IPS-NIHi7 (cell line): ENCODE results near the gene PNCK.

ENCODE experiments used
- DNase-seq: peaks from one replicate; pipeline ENCODE4 v3.0.0; 2012; ENCODE audit warnings: mixed read lengths; ENCODE audit errors: extremely low spot score

The PNCK gene

DNA sequence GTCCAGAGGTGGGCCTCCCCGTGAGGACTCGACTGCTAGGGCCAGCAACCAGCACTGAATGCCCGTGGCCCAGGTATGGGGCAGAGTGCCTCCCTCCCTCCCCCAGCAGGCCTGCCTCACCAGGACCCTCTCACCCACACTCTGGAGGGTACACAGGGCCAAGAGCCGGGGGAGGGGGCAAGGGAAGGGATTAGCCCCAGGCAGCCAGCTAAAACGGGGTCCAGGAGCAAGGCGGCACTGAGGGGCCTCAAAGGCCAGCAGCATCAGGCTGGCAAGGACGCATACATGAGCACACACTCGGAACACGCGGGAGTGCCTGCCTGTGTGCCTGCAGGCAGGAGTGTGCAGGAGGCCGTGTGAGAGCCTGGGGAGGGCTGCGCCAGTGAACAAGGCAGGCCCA, 44.9 kb downstream of the PNCK start:
- no peak for DNase-seq

DNA sequence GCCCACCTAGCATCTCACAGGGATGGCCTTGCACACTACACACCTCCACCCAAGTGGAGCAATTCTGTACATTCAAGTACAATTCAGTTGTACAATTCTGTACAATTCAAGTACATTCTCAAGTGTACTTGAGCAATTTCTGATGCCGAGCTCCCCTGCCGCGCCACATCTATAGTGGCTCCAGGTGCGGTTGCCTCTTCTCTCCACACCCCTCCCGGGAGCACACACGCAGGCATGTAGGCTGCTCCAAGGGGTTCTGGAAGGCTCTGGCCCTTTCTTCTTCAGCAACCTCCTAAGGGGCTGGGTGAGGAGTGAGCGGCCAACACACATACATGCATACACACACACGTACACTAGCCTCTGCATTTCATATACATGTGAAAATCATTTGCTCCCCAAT, 45.5 kb downstream of the PNCK start:
- no peak for DNase-seq

DNA sequence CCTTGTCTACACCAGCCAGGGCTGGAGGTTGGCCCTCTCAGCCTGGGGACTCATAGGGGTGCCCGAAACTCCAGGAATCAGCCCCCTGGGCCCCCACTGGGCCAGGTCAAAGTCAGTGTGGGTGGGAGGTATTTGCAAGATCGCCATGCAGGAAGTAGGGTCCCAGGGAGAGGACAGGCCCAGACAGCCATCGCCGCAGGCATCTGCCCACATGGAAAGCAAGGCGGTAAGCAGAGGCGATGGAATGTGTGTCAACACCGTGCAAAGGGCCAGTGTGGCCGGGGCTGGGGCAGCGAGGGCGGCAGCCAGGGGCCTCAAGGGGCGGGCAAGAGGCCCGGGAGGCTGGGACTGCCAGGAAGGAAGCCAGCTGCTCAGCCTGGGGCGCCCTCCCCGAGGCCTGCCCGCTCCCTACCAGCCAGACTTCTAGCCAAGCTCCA, 45.9 kb downstream of the PNCK start:
- no peak for DNase-seq

DNA sequence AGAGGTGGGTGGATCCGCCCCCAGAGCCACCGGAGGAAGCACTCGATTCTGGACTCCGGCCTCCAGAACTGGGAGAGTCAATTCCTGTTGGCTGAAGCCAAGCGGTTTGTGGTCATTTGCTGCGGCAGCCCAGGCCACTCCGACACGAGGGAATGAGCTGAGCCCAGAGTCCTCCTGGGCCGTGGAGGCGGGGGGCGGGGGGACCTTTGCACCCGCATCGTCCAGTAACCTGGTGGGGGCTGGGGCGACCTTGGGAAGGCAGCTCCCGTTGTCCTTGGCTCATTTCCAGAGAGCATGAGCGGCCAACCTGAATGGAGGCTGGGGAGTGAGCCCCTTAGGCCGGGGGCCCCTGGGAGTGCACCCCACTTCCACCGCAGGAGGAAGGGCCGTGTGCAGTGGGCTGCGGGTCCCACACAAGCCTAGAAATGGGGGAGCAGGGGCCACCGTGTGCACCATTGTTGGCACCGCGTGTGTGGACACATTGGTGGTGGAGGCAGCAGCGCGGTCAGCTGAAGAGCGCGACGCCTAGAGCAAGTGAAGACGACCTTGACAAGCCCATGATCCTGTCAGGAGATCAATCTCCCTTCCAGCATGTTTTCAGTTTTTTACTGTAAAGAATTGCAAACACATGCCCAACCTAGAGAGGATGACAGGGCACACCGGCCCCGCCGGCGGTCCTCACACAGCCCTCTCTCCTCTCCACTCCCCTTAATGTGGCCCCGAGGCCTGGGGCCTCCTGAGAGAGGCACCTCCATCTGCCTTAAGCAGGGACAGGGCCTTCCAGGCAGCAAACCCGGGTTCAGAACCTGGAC, 46.5 kb downstream of the PNCK start:
- DNase-seq = no peak

DNA sequence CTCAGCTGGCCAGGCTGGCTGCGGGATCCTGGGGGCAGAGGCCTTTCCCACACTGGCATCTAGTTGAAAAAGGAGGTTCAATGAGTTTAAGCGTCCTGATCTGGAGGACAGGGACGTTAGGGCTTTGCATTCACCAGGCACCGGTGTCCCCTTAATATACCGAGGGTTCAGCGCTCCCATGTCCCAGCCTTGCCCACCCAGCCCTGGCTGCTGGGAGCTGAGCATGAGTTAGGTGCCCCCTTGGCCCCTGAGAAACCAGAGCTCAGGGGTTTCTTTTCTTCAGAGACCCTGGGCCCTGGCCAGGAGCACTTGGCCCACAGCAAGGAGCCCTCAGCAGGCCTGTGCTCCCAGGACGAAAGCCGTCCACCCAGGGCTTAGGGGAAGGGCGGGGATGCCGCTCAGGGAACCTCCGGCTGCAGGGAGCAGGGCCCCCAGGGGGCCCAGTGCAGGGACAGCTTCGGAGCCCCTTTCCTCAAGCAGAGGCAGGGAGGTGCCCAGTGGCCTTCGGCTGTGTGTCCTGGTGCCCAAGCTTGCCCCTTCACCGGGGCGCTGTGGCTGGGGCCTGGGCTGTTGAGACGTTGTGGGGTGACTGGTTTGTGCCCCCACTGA, 47.5 kb downstream of the PNCK start:
- no peak for DNase-seq

DNA sequence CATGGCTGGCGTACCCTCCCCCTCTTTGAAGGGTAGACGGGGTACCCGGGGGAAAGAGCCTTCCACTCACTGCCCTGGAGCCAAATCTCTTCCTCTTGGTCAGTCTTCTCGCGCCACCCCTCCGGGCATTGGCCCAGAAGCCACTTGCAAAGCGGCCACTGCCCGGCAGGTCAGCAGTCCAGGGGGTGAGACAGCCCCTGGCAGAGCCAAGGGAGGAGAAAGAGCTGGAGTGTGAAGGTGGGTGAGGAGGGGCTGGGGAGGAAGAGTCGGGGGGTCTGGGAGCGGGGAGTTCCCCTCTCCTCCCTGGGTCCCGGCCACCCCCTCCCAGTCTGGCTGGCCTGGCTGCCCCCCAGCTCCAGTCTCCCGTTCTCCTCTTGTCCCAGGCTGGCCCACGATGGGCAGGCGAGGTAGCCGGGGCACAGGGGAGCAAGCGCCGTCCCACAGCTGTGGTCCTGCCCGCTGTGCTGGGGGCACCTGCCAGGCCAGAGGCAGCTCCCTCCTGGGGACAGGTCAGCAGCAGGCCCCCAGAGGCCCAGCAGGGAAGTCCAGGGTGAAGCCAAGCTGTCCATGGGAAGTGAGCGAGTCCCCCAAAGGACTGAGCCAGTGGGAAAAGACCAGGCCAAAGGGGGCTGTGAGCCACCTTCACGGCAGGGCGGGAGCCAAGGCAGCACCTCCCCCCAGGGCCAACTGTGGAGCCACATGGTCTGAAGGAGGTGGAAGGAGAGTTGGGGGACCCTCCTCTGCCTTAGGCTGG, 48.2 kb downstream of the PNCK start:
- DNase-seq = no peak

DNA sequence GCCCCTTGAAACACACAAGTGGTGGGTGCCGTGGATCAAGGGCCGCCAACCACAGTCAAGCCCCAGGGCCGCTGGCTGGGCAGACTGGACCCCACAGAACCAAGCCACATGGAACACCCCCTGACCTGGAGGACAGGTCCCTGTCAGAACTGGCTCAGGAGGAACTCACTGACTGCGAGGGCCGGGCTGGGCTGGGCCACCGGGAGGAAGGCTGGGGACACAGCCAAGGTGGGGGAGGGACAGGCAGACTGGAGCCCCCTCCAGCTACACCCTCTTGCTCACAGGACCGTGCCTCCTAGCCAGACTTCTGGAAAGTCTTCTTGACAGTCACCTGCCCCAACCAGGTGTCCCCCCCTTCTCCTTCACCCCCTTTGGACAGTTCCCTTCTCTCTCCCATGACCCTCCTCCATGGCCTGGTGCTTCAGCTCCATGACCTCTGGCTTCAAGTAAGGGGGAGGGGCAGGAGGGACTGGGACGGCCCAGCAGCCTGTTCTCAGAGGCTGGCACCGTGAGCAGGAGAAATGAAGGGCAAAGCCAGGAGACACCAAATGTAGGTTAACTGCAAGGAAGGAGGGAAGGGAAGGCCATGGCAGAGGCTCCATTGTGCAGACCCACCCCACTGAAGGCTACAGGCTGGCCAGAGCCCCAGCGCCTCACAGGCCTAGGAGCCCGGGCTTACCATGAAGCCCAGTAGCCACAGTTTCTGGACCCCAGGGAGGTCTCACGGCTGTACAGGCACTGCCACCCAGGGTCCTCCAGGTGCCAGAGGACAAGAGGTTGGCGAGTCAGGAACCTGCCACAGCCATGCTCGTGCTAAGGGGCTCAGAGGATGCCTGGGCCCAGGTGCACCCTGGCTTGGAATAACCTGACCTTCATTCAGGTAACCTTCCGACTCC, 49.2 kb downstream of the PNCK start:
- no peak for DNase-seq

DNA sequence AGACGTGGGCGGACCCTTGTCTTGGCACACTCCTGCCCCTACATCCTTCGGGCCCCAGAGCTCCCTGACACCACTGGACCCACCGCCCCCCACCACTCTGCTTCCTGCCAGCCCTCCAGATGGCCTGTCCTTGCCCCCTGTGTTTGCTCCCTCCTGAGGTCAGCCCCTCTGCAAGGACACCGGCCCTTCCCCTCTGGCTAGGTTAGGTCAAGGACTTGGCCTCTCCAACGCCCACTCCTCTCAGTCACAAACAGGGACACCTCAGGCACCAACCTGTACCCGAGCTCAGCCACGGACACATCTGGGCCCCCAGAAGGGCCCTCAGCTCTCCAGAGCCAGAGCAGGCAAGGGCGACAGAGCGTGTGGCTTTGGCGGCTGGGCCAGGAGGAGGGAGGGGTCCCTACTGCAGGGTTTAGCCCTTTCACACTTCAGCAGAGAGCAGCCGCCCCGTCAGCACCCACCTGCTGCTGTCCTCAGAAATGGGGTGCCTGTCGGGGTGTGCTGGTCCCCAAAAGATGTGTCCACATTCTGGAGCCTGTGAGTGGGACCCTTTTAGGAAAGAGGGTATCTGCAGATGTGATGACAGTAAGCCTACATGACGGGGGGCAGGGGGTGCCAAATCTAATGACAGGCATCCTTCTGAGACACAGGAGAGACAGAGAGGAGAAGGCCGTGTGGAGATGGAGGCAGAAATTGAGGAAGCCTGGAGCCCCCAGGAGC, 50.1 kb downstream of the PNCK start:
- no peak for DNase-seq

DNA sequence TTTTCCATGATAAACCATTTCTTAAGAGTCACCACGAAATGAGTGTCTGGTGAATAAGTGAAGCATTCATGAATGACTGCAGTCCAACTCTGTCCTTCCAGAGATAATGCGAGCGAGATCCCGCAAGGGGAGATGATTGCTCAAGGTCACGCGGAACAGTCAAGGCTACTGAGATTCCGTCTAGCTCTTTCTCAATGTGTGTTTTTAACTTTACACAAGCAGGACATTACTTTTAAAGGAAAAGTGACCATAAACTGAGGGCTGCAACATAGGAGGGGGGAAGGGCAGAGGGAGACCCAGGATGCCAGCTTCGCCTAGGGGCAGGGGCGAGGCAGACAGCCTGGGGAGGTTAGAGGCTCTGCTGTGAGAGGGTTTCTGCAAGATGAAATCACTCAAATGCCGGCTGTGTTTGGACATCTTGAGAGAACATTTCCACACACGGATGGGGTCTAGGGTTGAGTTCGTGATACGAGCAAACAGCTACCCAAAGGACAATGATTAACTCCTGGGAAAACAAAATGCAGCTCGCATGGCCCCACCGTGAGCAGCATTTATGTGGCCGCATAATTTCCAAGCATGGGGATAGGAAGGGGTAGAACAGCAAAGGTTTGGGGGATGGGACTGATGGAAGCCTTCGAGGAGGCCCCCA, 50.8 kb downstream of the PNCK start:
- DNase-seq = no peak

DNA sequence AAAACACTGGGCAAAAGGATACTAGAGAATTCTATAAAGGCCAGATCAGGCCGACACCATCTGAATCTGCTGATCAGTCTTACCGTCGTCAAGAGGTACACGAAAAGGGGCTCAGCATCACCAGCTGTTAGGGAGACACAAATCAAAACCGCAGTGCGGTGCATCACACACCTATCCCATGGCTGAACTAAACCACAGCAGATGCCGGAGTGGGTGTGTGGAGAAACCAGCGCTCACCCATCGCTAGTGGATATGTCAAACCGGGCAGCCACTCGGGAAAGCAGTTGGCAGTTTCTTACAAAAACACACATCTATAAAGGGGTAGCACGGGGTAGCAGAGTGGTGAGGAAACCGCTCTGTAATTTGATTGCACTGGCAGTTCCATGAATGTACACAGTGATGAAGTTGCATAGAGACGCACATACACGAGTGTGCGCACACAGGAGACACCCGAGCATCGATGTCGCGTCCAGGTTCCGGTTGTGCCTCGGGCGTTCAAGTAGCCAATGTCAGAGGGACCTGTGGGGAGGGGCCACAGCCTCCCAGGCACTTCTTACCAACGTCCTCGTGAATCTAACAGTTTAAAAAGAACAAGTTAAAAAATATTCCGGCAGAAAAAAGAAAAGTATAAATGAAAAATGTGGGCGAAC, 51.5 kb downstream of the PNCK start:
- DNase-seq = no peak

DNA sequence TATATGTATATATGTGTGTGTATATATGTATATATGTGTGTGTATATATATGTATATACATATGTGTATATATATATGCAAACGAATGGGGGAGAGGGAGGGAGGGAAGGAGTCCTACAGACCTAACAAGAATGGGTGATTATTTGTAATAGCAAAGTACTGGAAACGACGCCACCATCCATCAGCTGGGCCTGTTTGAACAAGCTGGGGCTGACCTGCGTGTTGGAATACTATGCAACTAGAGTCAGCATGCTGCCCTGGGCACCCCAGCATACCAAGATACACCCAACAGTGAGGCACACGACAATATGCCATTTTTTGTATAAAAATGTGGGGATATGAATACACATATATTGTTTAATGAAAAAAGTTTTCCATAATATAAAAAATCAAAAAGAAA, 53.0 kb downstream of the PNCK start:
- no peak for DNase-seq
